T follicular helper cell (primary cell): ENCODE results near the gene TBC1D16.

Source experiments
- DNase-seq: peaks from one replicate; pipeline ENCODE4 v3.0.0-alpha.2; 2020; ENCODE audit warnings: low read depth

TBC1D16 gene

DNA sequence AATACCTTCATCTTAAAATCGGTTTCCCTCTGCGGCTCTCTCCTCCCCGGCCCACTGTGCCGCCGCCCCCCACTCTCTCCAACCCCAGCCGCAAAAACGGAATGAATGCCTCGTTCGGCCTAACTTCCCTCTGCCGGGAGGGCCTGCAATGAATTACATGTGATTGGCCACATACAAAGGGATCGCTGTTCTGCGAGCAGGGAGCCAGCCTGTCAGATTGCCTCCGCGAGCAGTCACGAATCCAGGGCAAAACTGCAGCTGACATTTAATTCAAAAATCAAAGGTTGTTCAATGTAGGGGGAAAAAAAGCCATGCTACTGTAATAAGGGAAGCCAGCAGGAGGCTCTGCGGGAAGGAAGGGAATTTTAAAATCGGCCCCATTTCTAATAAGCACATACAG is 84.9 kb downstream of the TBC1D16 start:
- no peak for DNase-seq

DNA sequence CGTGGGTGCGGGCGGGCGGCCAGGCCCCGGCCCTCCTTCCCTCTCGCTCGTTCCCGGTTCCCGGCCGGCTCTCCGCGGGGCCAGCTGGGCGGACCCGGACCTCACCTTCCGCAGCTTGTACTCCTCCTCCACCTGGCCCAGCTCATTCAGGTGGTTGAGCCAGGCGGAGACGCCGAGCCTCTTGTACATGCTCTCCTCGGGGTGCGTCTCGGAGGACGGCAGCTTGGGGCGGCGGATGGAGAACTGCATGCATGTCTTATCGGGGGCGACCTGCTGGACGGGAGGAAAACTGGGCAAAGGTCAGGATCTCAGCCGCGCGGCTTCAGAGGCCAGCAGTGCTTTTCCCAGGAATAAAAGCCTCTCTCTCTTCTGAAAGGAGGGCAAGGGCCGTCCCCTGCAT is 85.4 kb downstream of the TBC1D16 start:
- DNase-seq, result no peak

DNA sequence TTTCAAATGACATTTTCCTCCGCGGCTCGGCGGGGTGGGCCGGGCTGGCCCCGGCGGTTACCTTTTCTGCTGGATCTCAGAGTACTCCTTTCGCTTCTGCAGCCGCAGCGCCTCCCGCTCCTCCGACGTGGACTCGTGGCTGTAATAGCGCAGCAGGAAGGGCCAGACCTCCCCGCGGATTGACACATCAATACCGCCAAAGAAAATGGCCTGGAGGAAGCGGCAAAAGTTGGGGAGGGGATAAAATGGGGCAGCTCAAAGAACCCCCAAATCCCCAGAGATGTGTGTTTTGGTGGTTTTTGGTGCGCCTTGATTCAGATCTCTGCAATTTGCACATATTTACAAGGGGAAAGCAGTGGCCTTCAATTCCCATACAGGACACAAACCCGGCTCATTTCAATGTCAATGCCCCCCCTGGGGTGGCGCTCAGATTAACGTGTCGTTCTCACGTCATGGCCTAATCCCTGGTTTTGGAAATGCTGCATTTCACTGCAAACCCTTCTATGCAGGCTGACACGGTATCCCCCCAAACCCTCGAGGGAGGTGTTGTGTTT is 85.9 kb downstream of the TBC1D16 start:
- no peak for DNase-seq

DNA sequence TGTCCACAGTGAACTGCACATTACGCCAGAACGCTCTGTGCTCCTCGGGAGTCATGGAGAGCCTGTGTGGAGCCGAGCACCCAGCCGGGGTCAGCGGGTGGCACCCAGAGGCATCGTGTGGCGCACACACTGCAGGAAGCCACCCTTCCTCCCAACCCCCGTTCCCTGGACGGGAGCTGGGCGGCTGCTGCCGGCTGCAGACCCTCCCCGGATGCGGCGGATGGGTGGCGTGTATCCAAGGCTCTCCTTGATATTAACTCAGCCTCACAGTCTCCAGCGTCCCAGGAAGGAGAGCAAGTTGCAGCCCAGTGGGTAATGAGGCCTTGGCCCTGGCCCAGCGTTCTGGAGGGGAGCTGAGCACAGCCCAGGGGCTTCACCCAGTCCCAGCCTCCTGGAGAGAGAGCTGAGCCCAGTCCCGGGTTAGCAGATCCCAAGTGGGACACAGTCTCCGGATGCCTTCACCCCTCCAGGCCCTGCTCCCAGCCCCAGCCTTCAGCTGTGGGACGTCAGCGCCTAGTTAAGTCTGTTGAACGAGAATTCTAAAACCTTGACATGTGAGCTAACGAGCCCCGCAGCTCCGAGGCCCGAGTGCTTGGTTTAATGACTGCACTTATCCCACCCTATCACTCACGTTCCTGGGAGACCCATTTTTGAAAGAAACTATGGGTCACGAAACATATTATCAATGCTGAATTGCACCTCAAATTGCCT is 86.6 kb downstream of the TBC1D16 start:
- DNase-seq, result no peak

DNA sequence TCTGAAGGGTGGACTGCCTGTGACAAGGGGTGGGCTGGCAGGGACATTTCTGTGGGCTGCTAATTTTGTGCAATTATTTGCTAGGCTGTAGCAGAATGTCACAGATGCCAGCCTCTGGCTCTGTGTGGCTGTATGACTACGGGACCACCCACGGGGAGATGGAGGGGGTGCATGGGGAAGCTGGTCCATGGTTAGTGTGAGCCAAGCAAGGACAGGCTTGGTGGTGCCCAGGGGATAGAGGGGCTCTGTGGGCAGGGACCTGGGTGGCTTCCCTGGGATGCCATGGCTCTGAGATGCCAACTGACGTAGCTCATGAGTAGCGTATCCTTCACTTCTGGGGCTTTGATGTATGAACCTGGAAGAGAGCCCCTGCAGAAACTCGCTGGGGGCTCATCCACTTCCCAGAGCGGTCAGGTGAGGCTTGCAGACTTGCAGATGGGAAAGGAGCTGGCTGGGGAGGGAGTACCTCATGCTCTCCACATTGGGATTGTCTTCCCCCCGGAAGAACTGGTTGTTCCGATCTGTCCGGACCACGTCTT is 87.2 kb downstream of the TBC1D16 start:
- DNase-seq, result no peak

DNA sequence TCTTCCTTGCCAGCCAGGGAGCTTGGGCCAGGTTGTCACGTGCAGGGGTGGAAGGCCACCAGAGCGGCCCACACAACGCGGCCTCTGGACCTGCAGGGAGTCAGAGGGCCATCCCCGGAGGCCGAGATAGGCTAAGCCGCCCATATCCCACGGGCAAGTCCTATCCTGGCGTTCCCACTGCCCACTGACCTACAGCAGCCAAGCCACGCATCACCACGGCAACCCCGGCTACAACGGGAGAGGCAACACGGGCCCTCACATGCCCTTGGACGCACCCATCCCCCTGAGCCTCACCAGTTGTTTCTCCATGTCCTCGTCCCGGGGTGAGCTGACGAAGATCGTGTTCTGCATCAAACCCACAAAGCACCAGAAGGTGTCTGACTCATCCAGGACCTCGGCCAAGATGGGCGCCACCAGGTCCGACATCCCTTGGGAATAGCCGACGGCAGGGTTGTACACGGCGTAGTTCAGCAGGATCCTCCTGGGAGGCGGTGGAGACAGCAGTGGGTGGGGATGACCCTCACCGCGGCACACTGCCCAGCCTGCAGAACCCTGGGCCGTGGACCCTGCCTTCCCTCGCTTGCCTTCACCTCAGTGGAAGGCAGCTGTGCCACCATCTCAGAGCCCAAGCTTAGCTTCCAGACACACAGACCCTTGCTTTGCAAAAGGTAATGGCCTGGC is 88.2 kb downstream of the TBC1D16 start:
- no peak for DNase-seq

DNA sequence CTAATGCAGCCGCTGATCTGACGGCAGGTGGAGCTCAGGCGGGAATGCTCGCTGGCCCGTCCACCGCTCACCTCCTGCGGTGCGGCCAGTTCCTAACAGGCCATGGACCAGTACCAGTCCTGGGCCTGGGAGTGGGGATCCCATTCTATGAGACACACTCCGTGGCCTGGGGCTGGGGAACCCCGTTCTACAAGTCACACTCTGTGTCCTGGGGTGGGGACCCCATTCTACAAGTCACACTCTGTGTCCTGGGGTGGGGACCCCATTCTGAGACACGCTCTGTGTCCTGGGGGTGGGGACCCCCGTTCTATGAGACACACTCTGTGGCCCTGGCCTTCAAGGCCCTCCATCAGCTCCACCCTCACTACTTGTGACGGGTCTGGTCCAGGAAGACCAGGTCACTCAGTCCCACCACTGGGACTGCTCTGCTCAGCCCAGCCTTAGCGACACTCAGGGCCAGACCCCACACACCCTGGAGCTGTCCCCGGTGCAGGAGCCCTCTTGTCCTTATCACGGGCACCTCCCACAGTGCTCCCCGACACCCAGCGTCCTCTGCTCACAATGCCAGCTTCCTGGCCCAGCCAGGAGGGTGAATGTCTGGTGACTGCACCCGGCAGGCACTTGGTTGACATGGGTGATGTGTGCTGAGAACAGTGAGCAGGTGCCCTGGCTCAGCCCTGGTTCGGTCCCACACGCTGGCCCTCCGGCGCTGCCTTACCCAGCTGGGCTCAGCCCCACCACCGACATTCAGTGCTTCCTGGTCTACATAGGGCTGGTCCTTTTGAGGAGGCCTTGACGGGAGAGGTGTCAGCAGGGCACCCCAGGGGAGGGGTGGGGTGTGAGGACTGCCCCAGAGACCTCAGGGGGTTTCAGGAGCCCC is 89.1 kb downstream of the TBC1D16 start:
- DNase-seq, result no peak

DNA sequence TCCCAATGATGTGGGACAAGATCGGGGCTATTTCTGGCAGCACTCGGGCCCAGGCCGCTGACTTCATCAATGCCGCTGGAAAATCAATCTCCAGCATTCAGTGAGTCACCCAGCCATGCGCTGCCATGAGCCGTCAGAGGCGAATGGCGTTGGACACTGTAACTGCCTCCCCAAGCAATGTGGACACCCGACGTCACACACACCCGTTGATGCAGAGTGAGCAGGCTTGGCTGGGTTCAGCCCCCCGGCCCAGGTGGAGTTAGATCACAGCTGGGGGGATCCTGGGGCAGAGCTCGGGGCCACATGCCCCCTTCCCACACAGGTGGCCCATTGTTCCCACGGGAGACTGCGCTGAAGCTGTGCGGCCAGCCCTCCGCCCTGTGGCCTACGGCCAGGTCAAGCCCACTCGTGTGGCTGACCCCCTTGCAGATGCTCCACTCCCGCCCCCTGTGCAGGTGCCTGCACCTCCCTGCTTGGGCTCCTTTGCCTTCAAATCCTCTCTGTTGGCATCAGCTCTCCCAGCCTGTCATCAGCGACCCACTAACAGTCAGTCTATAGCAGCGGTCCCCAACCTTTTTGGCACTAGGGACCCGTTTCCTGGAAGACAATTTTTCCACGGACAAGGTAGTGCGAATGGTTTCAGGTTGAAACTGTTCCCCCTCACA is 89.9 kb downstream of the TBC1D16 start:
- no peak for DNase-seq

DNA sequence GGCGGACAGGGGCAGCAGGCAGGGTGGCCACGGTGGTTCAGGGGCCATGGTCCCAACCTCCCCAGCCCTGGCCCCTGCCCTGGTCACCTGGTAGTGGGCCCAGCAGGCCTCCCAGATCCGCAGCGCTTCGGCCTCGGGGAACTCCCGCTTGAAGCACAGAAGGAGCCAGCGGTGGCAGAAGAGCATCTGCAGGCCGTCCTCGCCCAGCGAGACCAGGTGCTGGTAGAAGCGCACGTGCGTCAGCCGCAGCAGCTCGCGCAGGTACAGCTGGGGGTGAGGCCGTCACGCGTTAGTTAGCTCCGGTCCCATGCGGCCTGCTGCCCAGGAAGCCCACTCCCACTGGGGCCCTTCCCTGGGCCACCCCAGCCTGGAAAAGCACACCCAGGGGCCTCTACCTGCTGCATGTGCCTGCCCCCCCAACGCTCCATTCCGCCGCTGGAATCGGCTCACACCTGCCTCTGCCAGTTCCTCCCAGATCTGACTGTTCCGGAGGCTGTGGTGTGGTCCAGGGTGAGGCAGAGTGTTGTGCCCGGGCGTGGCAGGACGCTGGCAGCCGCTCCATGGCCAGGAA is 90.8 kb downstream of the TBC1D16 start:
- DNase-seq, result no peak

DNA sequence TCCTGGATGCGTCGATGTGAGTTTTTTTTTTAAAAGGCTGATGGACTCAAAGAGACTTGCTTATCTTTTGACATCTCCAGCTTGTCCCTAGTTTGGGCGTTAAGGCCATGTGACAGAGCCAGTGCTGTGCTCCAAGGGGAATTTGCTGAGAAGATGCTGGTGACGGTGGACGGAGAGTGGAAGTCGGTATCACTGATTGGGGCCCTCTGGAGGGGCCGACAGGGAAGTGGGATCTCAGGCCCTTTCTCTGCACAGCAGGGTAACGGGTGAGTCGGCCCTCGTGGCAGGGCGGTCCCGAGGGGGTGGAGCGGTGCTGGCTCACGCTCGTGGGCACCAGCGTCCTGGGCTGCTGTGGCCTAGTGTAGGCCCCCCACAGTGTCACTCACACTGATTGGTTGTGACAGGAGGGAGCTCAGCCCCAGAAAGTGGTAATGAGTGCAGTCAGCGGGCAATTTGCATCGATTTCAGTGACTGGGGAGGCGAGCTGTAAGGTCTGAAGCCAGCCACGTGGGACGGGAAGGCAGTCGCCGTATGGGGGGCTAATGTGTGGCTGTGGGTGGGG is 91.3 kb downstream of the TBC1D16 start:
- DNase-seq, result no peak

DNA sequence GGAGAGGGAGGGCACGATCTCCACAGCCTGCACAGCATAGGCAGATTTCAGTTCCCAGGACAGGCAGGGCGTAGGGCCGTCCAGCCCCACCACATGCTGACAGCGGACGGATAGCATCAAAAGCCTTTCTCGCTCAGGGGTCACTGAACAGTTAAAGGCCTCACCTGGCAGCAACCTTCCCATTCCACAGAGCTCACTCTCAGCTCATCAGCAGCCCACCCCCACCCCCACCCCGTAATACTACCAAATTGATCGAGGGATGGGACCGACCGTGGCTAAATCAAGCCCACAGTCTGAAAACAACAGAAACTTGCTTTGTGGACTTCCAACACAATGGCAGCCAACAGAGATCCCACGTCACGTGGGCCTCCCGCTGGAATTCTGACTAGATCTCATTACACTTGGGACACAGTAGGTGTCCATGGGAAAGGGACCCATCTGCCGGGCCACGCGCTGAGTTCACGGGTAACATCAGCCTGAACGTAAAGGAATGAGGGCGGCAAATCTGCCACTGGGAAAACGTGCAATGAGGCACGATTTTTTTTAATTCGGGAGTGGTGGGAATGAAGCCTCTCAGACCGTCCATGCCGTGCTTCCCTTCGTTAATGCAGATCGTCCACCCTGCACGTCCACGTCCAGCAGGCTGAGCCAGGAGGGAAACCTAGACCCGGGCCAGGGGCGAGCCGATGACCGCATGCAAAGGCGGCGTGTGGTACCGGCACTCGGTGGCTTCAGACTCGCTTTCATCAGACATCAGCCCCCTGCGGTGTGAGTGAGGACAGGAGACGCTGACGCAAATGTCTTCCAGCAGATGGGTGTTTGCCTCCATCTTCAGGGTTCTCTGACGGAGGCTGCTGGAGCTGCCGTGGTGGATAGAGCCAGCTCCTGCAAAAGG is 92.1 kb downstream of the TBC1D16 start:
- DNase-seq, result no peak

DNA sequence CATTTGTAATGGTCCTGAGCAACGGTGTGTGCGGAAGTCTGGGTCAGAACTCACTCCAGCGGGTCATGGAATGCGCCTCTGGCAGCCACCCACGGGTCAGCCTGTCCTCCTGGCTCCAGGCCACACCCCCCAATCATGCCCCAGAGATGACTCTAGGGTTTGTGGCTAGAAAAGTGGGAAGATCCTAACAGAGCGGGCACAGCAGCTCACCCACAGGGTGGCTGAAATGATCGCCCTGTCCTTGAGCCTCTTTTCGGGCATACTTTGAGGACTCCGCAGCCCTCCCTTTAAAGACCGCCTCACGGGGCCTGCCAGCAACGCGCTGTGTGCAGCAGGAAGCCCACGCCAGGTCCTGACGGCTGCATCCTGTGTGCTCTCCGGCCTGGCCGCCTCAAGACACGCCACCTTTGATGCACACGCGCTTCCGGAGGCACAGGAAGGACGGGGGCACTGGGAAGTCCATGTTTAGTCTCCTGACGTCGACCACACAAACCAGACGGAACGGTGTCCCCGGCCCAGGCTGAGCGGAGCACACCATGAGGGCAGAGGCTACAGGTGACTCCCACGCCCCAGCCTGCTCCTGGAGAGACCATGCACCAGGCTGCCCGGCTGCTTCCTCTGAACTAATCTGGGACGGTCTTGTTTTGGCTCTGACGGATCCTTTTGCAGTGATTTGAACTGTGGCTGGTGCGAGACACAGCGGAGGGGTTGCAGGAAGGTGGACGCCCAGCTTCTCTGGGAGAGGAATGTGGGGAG is 92.9 kb downstream of the TBC1D16 start:
- DNase-seq, result no peak

DNA sequence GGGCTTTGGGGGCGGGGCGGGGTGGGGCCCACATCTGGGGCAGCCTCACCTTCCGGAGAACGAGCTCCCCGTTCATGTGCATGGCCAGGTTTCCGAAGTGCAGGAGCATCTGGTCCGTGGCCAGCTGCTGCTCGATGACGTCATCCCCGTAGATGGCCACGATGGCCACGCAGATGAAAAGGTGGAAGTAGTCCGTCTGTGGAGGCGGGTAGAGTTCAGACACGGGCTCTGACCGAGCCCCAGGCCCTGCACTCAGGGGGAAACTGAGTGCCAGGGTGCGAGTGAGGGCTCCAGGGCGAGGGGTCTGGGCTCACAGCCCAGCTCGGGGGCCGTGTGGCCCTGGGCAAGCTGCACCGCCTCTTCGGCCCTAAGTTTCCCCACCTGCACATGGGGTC is 93.7 kb downstream of the TBC1D16 start:
- no peak for DNase-seq

DNA sequence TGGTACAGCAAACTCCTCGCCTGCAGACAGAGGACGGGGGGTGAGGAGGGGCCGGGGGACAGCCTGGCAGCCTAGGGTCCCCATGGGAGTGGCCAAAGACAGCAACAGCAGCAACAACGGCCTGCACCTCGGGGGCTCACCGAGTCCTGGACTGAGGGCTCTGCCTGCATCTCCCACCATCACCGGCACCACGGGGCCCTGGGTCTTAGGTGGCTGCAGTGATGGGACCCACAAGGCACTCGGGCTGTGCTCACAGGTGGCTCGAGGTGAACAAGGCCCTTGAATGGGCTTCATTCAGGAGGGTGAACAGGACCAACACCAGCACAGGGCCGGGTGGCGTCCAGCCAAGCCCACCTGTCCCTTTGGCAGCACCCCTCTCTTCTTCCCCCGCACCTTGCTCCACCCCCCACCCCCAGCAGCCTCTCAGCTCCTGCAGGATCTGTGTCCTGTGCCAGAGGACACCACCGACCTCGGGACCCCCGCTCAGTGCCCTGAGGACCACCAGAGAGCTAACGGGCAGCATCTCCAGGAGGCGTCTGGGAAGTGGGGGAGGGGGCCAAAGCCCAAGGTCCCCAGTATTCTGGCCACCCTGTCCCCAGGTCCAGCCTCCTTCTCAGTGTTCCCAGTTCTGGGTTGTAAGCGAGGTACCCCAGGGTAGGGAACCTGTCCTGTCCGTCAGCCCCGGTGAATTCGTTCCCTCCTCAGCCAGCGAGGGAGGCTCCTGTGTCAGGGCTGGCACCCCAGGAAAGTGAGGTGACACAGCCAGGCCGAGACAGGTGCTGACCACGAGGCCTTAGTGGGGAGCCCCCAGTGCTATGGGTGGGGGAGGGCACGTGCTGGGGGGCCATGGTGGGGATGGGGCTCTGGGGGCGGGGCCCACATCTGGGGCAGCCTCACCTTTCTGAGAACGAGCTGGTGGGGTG is 94.3 kb downstream of the TBC1D16 start:
- DNase-seq, result no peak

DNA sequence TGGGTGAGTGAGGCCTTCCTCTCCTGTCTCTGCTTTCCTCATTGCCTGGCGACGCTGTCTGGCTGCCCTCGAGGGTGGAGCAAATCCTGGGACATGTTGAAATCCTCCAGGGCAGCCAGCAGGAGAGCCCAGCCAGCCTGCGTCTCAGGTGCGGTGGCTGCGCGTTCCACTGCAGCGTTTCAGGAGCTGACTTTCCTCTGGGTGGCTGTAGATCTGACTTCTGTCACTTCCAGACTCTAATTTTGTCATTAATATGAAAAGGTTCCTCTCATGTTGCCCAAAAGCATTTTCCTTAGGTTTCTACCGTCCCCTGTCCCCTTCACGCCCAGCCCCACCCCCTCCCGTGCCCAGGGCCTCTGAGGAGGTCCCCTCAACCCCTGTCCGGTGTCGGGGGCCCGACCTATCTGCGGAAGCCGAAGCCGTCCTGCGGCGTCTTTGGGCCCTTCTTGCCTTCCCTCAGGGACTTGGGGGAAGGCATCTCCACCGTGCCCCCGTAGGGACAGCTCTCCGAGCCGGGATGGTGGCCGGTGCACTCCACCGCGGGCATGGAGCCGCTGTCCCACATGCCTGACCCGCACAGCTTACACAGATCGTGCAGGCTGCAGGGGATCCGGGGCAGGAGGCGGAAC is 95.1 kb downstream of the TBC1D16 start:
- DNase-seq, result no peak

DNA sequence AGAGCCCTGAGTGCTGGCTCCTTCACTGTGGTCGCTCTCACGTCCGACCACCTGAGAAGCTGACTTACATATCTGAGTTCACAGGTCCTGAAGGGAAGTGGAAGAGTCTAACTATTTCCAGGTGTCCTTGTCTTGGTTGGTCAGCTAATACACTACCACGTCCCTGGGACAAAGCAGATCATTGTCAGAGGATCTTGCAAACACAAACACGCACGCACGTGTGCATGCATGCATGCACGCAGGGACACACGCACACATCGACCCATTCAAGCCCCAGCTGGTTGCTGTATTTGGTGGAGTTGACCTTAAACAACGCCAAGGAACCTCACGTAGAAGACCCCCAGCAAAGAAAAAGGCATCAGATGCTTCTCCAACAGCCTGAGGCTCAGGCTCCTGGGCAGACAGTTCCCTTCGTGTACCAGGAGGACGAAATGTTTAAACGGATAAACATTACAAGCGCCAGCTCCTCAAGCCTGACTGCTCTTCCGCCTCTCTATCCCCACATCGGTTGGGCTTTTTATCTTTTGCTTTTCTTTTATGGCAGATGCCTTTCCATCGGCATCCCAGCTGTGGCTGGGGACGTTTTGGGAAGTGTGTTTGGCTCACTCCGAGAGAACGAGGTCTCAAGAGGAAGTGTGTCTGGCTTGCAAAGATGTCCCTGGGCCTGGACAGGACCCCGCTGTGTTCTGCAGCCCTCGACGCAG is 95.8 kb downstream of the TBC1D16 start:
- DNase-seq, result no peak

DNA sequence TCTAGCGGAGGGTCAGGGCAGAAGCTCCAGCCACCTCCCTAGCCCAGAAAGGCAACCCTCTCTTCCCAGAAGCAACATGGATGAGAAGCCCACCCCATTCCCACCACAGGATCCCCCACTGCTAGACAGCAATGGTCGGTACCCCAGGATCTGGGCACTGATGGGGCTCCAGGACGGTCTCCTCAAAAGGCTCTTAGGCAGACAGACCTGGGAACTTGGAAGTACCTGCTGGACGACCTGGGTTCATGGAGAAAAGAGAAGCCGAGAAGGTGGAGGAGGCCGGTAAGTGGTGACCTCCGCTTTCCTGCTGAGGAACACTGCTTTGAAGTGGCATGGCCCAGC is 96.6 kb downstream of the TBC1D16 start:
- no peak for DNase-seq
